Caco-2 (cell line): ENCODE data around the gene EXOSC5. TPM values are rescaled to one million over a fixed set of nuclear protein-coding genes. Genes with fewer than 3 reads are reported as not detected.

Source experiments
- BruUV-seq: library from RNA; stranded (reverse); fragments of 400-500 nt; replicated peaks from 2 replicates; lab custom pipeline; 2021; lab: Mats Ljungman, UMichigan
- CTCF ChIA-PET: fragments of 300-600 bp; sonication (Branson Sonifier 250); formaldehyde crosslinking; loops from one replicate; lab custom pipeline; 2022; ENCODE audit warnings: antibody characterized with exemption; lab: Charles Lee
- POLR2A ChIA-PET: fragments of 300-600 bp; sonication (Branson Sonifier 250); formaldehyde crosslinking; loops from one replicate; lab custom pipeline; 2022; ENCODE audit warnings: antibody characterized with exemption; lab: Charles Lee
- DNase-seq, 2 experiments: peaks; one replicate each; pipeline versions ENCODE4 v3.0.0 to v3.0.0-alpha.2; 2020 to 2022
- H3K27me3 ChIP-seq: replicated peaks from 2 replicates; pipeline ENCODE4 v1.6.0; 2011; ENCODE audit warnings: low read length; ENCODE audit not compliant: control insufficient read depth, insufficient read depth
- H3K36me3 ChIP-seq: 2 replicates; pipeline ENCODE4 v1.5.1; 2011; ENCODE audit warnings: low read length; ENCODE audit not compliant: control insufficient read depth, insufficient read depth
- H3K4me1 ChIP-seq: fragments of 250-450 bp; sonication (Bioruptor Pico); 2 replicates; pipeline ENCODE4 v1.5.1; 2020; ENCODE audit warnings: mild to moderate bottlenecking
- H3K4me3 ChIP-seq: 2 replicates; pipeline ENCODE4 v1.5.1; 2011; ENCODE audit warnings: low read depth, mild to moderate bottlenecking, control low read depth, low read length
- H3K9me3 ChIP-seq: fragments of 250-450 bp; sonication (Bioruptor Pico); 2 replicates; pipeline ENCODE4 v1.5.1; 2020; ENCODE audit warnings: mild to moderate bottlenecking, moderate library complexity
- H3K27ac Mint-ChIP-seq: one replicate; pipeline ENCODE4 v1.8.0; 2022; ENCODE audit warnings: mixed read lengths; ENCODE audit not compliant: unreplicated experiment
- H3K27me3 Mint-ChIP-seq: one replicate; pipeline ENCODE4 v1.8.0; 2022; ENCODE audit warnings: mixed read lengths; ENCODE audit not compliant: insufficient read depth, unreplicated experiment
- H3K36me3 Mint-ChIP-seq: one replicate; pipeline ENCODE4 v1.8.0; 2022; ENCODE audit warnings: mild to moderate bottlenecking, mixed read lengths; ENCODE audit not compliant: insufficient read depth, unreplicated experiment
- H3K4me1 Mint-ChIP-seq: one replicate; pipeline ENCODE4 v1.8.0; 2022; ENCODE audit warnings: low read depth, mixed read lengths; ENCODE audit not compliant: unreplicated experiment
- H3K4me3 Mint-ChIP-seq: one replicate; pipeline ENCODE4 v1.8.0; 2022; ENCODE audit warnings: mild to moderate bottlenecking, moderate library complexity, mixed read lengths; ENCODE audit not compliant: unreplicated experiment
- H3K9me3 Mint-ChIP-seq: one replicate; pipeline ENCODE4 v1.8.0; 2022; ENCODE audit warnings: mixed read lengths; ENCODE audit not compliant: unreplicated experiment
- CTCF ChIP-seq, 2 experiments: fragments of 200-600 bp in 1 of 2; IDR thresholded peaks; 1 replicate in 1 of 2; 2 replicates in 1 of 2; pipeline versions ENCODE4 v1.5.1 to v1.8.0; 2011 to 2022; ENCODE audit warnings: antibody characterized with exemption in 1 of 2, control low read depth in 1 of 2, inconsistent platforms in 1 of 2, low read depth in 1 of 2, low read length in 1 of 2, mild to moderate bottlenecking in 1 of 2, moderate library complexity in 1 of 2; ENCODE audit not compliant: insufficient read depth in 1 of 2, severe bottlenecking in 1 of 2, unreplicated experiment in 1 of 2
- intact Hi-C: fragments of 100-400 bp; cut with micrococcal nuclease; formaldehyde crosslinking; loops from one replicate; pipeline ENCODE4 v1.10.0; 2022; ENCODE audit not compliant: unreplicated experiment
- total RNA-seq: library from RNA; stranded (reverse); gene quantifications from 2 replicates; pipeline ENCODE4 v1.2.3, GENCODE V29; 2022

EXOSC5 gene
- total RNA-seq, 1 experiment from 2014 or later: 36.6 TPM

- no peaks in the 10 kb centered on the region for H3K9me3 Mint-ChIP-seq
- intact Hi-C loops: loop anchor here (1.0 kb wide), 2 partner anchors 12 to 43 kb away; partner anchors contain the start of gene CCDC97
- Histone ChIP-seq H3K27me3 (no peaks in the 10 kb centered on the region; the same call in 1 of the 2 replicates), H3K4me1 (peaks cover 4% of the 10 kb centered on the region; the same call in 1 of the 2 replicates), H3K9me3 (no peaks in the 10 kb centered on the region), H3K36me3 (no peaks in the 10 kb centered on the region), H3K4me3 (peak overlapping the region; percentile 73)
- H3K4me3 Mint-ChIP-seq: peak overlapping the region; percentile 83
- H3K27me3 Mint-ChIP-seq: peaks cover 11% of the 10 kb centered on the region
- BruUV-seq: no TSS peak
- peak; percentile 64 to 83 for DNase-seq
- H3K36me3 Mint-ChIP-seq: peaks cover 16% of the 10 kb centered on the region
- peak; percentile 70 to 86 for TF ChIP-seq CTCF (IDR thresholded peaks at IDR 0.05; ENCODE audit: insufficient read depth in 1 of 2, low read depth in 1 of 2, low read length in 1 of 2, severe bottlenecking in 1 of 2, unreplicated experiment in 1 of 2)
- ChIA-PET POLR2A (interaction anchor here (0.6 to 2.0 kb wide), 5 partner anchors 11 to 149 kb away, joined by 3 to 17 read pairs (median 5); partner anchors contain the start of gene B9D2), CTCF (interaction anchor here (0.6 to 2.2 kb wide), 18 partner anchors 11 to 450 kb away, joined by 3 to 31 read pairs (median 4); partner anchors contain the start of genes B9D2 and HNRNPUL1)
- H3K27ac Mint-ChIP-seq: peak overlapping the region; percentile 21
- peaks cover 24% of the 10 kb centered on the region for H3K4me1 Mint-ChIP-seq
Measured at GRCh38 chr19:41352609-41353465, 44.3 kb downstream of the EXOSC5 start.

GRCh38 chr19:41352279-41352608 is 44.9 kb downstream of the EXOSC5 start:
- intact Hi-C loops: loop anchor here (1.0 kb wide), 1 partner anchor 11 kb away; no protein-coding TSS in a partner anchor
- CTCF ChIA-PET: interaction anchor here (0.6 to 2.2 kb wide), 19 partner anchors 11 to 1108 kb away, joined by 3 to 31 read pairs (median 4); partner anchors contain the start of genes B9D2 and HNRNPUL1
- Mint-ChIP-seq H3K36me3 (peaks cover 16% of the 10 kb centered on the region), H3K9me3 (no peaks in the 10 kb centered on the region), H3K4me1 (peaks cover 24% of the 10 kb centered on the region), H3K4me3 (peak overlapping the region; percentile 83), H3K27ac (peak overlapping the region; percentile 21), H3K27me3 (peaks cover 11% of the 10 kb centered on the region)
- Histone ChIP-seq H3K9me3 (no peaks in the 10 kb centered on the region), H3K4me3 (peak overlapping the region; percentile 73), H3K27me3 (no peaks in the 10 kb centered on the region; the same call in 1 of the 2 replicates), H3K36me3 (no peaks in the 10 kb centered on the region), H3K4me1 (peaks cover 4% of the 10 kb centered on the region; the same call in 1 of the 2 replicates)
- POLR2A ChIA-PET: interaction anchor here (0.6 to 2.0 kb wide), 3 partner anchors 12 to 126 kb away, joined by 3 to 8 read pairs (median 3); partner anchors contain the start of gene B9D2
- DNase-seq: no peak
- BruUV-seq: no TSS peak
- TF ChIP-seq CTCF (IDR thresholded peaks at IDR 0.05; ENCODE audit: insufficient read depth in 1 of 2, low read depth in 1 of 2, low read length in 1 of 2, severe bottlenecking in 1 of 2, unreplicated experiment in 1 of 2): no peak
